Ovary (tissue), 3 donors: ENCODE data around the gene MED13.

Experiments
- POLR2A ChIP-seq: fragments of 450-650 bp; IDR thresholded peaks from one replicate; pipeline ENCODE4 v1.6.1; 2017; ENCODE audit warnings: antibody characterized with exemption, mild to moderate bottlenecking, moderate library complexity
- TF ChIP-seq, protein P1 (sequence below), 3 donors: fragments of 450-650 bp in 2 of 3; fragments of 200-600 bp in 1 of 3; IDR thresholded peaks; one replicate each; pipeline versions ENCODE4 v1.5.1 to v1.8.0; 2016 to 2022; ENCODE audit warnings: antibody characterized with exemption in 3 of 3, mild to moderate bottlenecking in 1 of 3
- donor health status: DM: no; HTN: no; CAD: no.

DNA sequence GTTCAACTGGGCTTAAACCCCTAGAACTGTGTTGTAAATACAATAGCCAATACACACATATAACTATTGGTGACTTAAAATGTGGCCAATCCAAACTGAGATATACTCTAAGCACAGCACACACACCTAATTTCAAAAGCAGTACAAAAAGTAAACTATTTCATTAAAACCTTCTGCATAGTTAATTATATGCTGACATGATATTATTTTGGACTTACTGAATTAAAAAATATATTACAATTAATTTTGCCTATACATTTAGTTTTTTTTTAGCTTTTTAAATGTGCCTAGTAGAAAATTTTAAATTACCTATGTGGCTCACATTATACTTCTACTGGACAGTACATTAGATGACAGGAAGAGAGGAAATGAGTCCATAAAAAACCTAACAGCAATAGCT is 21.5 kb downstream of the MED13 start:
- no peak for TF ChIP-seq POLR2A
- TF ChIP-seq, protein P1, sequence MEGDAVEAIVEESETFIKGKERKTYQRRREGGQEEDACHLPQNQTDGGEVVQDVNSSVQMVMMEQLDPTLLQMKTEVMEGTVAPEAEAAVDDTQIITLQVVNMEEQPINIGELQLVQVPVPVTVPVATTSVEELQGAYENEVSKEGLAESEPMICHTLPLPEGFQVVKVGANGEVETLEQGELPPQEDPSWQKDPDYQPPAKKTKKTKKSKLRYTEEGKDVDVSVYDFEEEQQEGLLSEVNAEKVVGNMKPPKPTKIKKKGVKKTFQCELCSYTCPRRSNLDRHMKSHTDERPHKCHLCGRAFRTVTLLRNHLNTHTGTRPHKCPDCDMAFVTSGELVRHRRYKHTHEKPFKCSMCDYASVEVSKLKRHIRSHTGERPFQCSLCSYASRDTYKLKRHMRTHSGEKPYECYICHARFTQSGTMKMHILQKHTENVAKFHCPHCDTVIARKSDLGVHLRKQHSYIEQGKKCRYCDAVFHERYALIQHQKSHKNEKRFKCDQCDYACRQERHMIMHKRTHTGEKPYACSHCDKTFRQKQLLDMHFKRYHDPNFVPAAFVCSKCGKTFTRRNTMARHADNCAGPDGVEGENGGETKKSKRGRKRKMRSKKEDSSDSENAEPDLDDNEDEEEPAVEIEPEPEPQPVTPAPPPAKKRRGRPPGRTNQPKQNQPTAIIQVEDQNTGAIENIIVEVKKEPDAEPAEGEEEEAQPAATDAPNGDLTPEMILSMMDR (IDR thresholded peaks at IDR 0.05) = no peak
